NCI-H82 treated with DMSO at 0.1 percent for 48 hours (cell line): ENCODE data around the gene BAZ1B.
"Not testable (repeated sequence)": the region's sequence is repeated elsewhere in the genome, so short reads cannot be mapped to it uniquely, and the experiment has no call there.

Experiments
- DNase-seq: peaks from one replicate; lab custom pipeline; 2025; ENCODE audit not compliant: unreplicated experiment; lab: John Stamatoyannopoulos, UW

The BAZ1B gene, protein sequence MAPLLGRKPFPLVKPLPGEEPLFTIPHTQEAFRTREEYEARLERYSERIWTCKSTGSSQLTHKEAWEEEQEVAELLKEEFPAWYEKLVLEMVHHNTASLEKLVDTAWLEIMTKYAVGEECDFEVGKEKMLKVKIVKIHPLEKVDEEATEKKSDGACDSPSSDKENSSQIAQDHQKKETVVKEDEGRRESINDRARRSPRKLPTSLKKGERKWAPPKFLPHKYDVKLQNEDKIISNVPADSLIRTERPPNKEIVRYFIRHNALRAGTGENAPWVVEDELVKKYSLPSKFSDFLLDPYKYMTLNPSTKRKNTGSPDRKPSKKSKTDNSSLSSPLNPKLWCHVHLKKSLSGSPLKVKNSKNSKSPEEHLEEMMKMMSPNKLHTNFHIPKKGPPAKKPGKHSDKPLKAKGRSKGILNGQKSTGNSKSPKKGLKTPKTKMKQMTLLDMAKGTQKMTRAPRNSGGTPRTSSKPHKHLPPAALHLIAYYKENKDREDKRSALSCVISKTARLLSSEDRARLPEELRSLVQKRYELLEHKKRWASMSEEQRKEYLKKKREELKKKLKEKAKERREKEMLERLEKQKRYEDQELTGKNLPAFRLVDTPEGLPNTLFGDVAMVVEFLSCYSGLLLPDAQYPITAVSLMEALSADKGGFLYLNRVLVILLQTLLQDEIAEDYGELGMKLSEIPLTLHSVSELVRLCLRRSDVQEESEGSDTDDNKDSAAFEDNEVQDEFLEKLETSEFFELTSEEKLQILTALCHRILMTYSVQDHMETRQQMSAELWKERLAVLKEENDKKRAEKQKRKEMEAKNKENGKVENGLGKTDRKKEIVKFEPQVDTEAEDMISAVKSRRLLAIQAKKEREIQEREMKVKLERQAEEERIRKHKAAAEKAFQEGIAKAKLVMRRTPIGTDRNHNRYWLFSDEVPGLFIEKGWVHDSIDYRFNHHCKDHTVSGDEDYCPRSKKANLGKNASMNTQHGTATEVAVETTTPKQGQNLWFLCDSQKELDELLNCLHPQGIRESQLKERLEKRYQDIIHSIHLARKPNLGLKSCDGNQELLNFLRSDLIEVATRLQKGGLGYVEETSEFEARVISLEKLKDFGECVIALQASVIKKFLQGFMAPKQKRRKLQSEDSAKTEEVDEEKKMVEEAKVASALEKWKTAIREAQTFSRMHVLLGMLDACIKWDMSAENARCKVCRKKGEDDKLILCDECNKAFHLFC (N-terminal part only)

GRCh38 chr7:73522105-73522872 lies at the start of gene BAZ1B:
Gene BAZ1B (minus strand): TSS chr7:73522293. CDS start chr7:73521933, 360 bp downstream.
- DNase-seq, result peak; percentile 95

GRCh38 chr7:73570977-73571376 lies 48.9 kb upstream of the BAZ1B start:
- no peak for DNase-seq

- DNase-seq, result no peak
Observed at GRCh38 chr7:73570521-73570920, 48.4 kb upstream of the BAZ1B start.

GRCh38 chr7:73569042-73569608 lies 47.0 kb upstream of the BAZ1B start:
- no peak for DNase-seq

- DNase-seq, result no peak
Observed at GRCh38 chr7:73567846-73568685, 46.0 kb upstream of the BAZ1B start.

GRCh38 chr7:73567140-73567539 lies 45.0 kb upstream of the BAZ1B start:
- no peak for DNase-seq

DNA sequence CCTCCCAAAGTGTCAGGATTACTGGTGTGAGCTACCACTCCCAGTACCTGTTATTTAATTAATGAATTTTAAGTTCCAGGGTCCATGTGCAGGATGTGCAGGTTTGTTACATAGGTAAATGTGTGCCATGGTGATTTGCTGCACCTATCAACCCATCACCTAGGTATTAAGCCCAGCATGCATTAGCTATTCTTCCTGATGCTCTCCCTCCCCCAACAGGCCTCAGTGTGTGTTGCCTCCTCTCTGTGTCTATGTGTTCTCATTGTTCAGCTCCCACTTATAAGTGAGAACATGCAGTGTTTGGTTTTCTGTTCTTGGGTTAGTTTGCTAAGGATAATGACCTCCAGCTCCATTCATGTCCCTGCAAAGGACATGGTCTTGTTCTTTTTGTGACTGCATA lies 44.3 kb upstream of the BAZ1B start:
- DNase-seq, result not testable (repeated sequence)

DNA sequence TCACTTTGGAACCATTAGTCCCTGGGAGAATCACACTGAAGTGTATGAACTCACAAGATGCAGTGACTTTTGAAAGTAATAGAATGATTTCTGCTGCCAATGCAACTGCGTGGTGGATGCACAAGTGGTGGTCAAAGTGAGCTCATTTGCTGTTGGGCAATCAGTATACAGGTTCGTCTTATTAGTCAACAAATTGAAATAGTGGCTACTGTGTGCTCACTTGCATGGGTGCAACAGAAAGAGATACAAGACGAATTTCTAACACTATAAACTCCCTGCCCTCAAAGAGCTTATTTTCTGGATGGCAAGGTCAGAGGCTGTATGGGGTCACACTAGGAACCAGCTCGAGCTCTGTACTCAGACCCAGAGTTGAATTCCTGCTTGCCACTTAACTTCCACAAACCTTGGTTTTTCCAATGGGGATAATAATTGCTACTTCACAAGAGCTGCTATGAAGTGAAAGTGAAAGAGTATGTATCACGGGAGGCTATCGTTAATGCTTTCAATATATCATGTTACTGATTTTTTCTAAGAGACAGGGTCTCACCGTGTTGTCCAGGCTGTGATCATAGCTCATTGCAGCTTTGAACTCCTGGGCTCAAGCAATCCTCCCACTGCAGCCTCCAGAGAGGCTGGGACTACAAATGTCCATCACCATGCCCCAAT lies 43.7 kb upstream of the BAZ1B start:
- no peak for DNase-seq

GRCh38 chr7:73560109-73560835 lies 38.2 kb upstream of the BAZ1B start:
- DNase-seq, result no peak

DNA sequence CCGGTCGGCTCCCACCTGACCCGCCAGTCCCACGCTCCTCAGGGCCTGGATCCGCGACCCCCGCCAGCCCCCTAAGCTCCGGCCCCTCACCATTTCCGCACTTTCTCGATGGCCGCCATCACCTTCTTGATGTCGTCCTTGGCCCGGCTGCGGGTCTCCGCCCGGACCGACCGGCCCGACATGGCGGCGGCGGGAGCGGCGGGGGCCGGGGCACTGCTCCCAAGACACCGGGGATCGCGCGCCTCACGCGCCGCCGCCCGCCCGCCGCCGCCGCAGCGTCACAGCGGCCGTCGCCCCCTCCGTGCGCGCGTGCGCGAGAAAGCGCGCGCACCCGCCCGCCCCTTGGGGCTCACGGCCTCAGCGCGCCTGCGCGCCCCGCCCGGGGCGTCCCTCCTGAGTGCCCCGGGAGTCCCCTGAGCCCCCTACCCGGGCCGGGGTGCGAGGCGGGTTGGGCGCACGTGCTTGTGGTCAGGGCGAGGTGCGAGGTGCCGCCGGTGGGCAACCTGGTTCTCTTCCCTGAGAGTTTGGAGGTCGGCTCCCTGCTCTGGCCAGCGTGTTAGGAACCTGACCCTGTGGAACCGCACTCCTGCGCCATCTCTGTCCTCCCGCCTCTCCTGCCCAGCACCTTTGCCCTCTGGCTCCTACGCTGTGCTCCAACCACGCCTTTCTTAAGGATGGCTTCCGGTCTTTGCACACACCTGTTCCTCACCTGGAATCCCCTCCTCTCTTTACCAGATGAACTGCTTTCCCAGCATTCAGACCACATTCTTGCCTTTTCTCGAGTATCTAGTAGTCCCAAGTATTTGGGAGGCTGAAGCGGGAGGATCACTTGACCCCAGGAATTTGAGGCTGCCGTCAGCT lies 35.5 kb upstream of the BAZ1B start, which contains the start of gene BCL7B:
BCL7B (minus strand) TSS at position 294 of the 861 bp plus-strand sequence; CDS start at position 182, 112 bp downstream.
- DNase-seq, result no peak

- peak; percentile 80 for DNase-seq
Observed at GRCh38 chr7:73557108-73557396, 35.0 kb upstream of the BAZ1B start.

DNA sequence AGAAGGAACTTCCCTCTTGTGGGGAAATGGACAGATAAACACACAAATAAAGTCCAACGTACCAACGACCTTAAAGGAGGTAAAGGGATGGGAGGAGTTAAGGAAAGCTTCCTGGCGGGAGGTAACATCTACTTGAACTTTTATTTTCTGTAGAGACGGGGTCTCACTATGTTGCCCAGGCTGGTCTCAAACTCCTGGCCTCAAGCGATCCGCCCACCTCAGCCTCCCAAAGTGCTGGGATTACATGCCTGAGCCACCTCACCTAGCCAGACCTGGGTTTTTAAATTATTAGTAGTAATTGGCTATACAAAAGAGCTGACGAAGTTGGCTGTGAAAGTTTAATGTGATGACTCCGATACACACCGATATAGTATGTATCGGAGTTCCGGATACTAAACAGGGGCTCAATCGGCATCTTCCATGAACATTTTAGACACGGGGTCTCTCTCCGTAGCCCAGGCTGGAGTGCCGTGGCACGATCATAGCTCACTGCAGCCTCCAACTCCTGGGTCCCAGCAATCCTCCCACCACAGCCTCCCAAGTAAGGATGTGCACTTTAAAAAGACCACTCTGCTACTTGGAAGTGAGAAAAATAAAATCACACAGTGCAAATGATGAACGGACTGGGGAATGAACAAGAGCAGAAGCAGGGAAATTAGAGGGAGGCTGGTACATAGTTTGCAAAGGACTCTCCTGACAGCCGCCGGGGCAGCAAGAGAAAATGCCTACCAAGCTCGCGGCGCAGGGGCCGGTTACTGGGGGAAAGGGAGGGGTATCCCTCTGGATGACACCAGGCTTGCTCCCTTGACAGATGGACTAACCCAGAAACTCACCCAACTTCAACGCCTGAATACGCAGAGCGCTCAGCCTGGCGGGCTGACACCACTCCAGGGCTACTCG lies 34.4 kb upstream of the BAZ1B start:
- no peak for DNase-seq

DNA sequence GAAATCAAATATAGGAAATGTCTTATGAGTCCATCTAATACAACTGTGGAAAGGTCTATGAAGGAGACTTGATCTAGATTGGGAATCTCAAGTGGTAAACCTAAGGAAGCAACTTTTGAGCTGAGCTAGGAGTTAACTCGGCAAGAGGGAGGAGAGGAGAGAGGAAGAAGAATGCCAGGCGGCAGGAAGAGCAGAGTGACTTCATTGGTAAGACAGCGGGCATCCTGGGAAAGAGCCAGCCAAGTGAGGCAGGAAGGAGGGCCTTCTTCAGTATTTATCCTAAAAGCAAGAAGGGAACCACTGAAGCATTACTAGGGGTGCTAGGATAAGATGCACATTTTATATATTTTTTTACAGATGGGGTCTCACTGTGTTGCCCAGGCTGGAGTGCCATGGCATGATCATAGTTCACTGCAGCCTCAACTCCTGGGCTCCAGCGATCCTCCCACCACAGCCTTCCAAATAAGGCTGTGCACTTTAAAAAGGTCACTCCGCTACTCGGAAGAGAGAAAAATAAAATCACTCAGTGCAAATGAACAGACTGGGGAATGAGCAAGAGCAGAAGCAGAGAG lies 33.4 kb upstream of the BAZ1B start:
- DNase-seq, result no peak

- not testable (repeated sequence) for DNase-seq
Observed at GRCh38 chr7:73550093-73550492, 28.0 kb upstream of the BAZ1B start.

DNA sequence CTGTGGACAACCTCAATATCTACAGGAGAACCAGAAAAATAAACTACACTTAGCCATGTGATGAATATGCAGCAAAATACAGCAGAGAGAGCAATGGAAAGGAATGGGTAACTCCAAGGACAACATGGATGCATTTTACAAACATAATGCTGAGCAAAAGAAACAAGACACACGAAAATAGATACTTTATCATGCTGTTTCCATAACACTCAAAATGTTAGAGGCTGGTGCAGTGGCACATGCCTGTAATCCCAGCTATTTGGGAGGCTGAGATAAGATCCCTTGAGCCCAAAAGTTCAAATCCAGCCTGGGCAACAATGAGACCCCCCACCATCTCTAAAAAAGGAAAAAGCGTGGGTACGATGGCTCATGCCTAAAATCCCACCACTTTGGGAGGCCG lies 27.1 kb upstream of the BAZ1B start:
- no peak for DNase-seq

GRCh38 chr7:73547841-73548240 lies 25.7 kb upstream of the BAZ1B start:
- DNase-seq, result no peak
